ENCODE results near the gene GSTO1.

GRCh38 chr10:104293781-104294321, 39.2 kb downstream of the GSTO1 start:
- TF ChIP-seq EZH2 (IDR thresholded peaks at IDR 0.05; ENCODE audit: borderline replicate concordance, low read depth, low read length, poor library complexity, severe bottlenecking), result no peak
- no peak for TF ChIP-seq CTCF (conservative IDR thresholded peaks at IDR 0.05; ENCODE audit: low read depth, low read length)
